ENCODE results near the gene KCNK7. TPM values are rescaled to one million over a fixed set of nuclear protein-coding genes. Genes with fewer than 3 reads are reported as not detected.

KCNK7 gene
- total RNA-seq, 4 donors from 2014 or later, result 1.2 TPM; not detected in 3

GRCh38 chr11:65611028-65611757, 15.6 kb upstream of the KCNK7 start:
- Histone ChIP-seq H3K9me3 (no peaks in the 10 kb centered on the region), H3K27ac (peak overlapping the region in 2 of 3 donors; percentile 46 to 90), H3K4me3 (replicated peaks in 1 of 3) (peak overlapping the region in 1 of 3 donors; percentile 7), H3K4me1 (peaks cover 31 to 55% of the 10 kb centered on the region in 2 donors), H3K36me3 (no peaks in the 10 kb centered on the region), H3K27me3 (no peaks in the 10 kb centered on the region)
- WGBS, 2 donors, result 69 to 70% methylated on average over 8 to 10 of the region's 10 CpGs
- peak in 1 of 2 donors; percentile 19 for DNase-seq
- no peak for TF ChIP-seq CTCF (IDR thresholded peaks at IDR 0.05)
- TF ChIP-seq POLR2A (IDR thresholded peaks at IDR 0.05), result no peak
- intact Hi-C loops (cut with DNase I), result no loop called here

- no peaks in the 10 kb centered on the region for H3K9me3 ChIP-seq
- no peak for DNase-seq
- intact Hi-C loops (cut with DNase I), result no loop called here
- H3K27me3 ChIP-seq, result no peaks in the 10 kb centered on the region
- 58 to 67% methylated on average over 6 of the region's 6 CpGs for WGBS, 2 donors
- H3K36me3 ChIP-seq, result peaks cover 4 to 6% of the 10 kb centered on the region in 2 donors
- H3K27ac ChIP-seq, result peak overlapping the region in 2 of 3 donors; percentile 43 to 46
- peaks cover 31 to 54% of the 10 kb centered on the region in 2 donors for H3K4me1 ChIP-seq
- no peak overlapping the region for H3K4me3 ChIP-seq (replicated peaks in 1 of 3)
- TF ChIP-seq POLR2A (IDR thresholded peaks at IDR 0.05), result no peak
- TF ChIP-seq CTCF (IDR thresholded peaks at IDR 0.05), result no peak
Measured at GRCh38 chr11:65610404-65610803, 14.8 kb upstream of the KCNK7 start.

- DNase-seq, result no peak
- no peaks in the 10 kb centered on the region for H3K27me3 ChIP-seq
- WGBS, 2 donors, result 77 to 82% methylated on average over 5 of the region's 5 CpGs
- peaks cover 12% of the 10 kb centered on the region in 2 donors for H3K36me3 ChIP-seq
- H3K4me3 ChIP-seq (replicated peaks in 1 of 3), result no peak overlapping the region
- peak overlapping the region in 1 of 3 donors; percentile 43 for H3K27ac ChIP-seq
- TF ChIP-seq CTCF (IDR thresholded peaks at IDR 0.05) (no peak), POLR2A (IDR thresholded peaks at IDR 0.05) (no peak)
- H3K9me3 ChIP-seq, result no peaks in the 10 kb centered on the region
- H3K4me1 ChIP-seq, result peaks cover 30 to 54% of the 10 kb centered on the region in 2 donors
- intact Hi-C loops (cut with DNase I), result no loop called here
Measured at GRCh38 chr11:65609665-65610064, 14.1 kb upstream of the KCNK7 start.

GRCh38 chr11:65609229-65609628, 13.6 kb upstream of the KCNK7 start:
- intact Hi-C loops (cut with DNase I), result no loop called here
- Histone ChIP-seq H3K36me3 (peaks cover 14 to 16% of the 10 kb centered on the region in 2 donors), H3K4me1 (peaks cover 28 to 54% of the 10 kb centered on the region in 2 donors)

More at GRCh38 chr11:65609229-65609628, 13.6 kb upstream of the KCNK7 start:
- H3K4me3 ChIP-seq (replicated peaks in 1 of 3), result no peak overlapping the region
- H3K27me3 ChIP-seq, result no peaks in the 10 kb centered on the region
- DNase-seq, result no peak
- H3K27ac ChIP-seq, result no peak overlapping the region
- 74 to 79% methylated on average over 3 of the region's 3 CpGs for WGBS, 2 donors
- H3K9me3 ChIP-seq, result no peaks in the 10 kb centered on the region
- TF ChIP-seq POLR2A (IDR thresholded peaks at IDR 0.05) (no peak), CTCF (IDR thresholded peaks at IDR 0.05) (no peak)

All from thyroid gland (tissue), 4 donors.